ENCODE measurements around the gene PGGHG.

PGGHG gene

GRCh38 chr11:336659-337198, 47.8 kb downstream of the PGGHG start:
- Histone ChIP-seq H3K27ac (no peak overlapping the region), H3K9me3 (no peaks in the 10 kb centered on the region), H3K27me3 (peaks cover 7% of the 10 kb centered on the region), H3K36me3 (no peaks in the 10 kb centered on the region), H3K4me3 (ENCODE audit: low read depth in 1 of 2, low read length in 1 of 2) (no peak overlapping the region), H3K4me1 (ENCODE audit: control insufficient read depth in 1 of 2, insufficient read depth in 1 of 2, low read depth in 1 of 2, low read length in 1 of 2) (peaks cover 11 to 34% of the 10 kb centered on the region in 2 experiments)
- TF ChIP-seq CTCF (IDR thresholded peaks at IDR 0.05): no peak

GRCh38 chr11:337711-338110, 48.8 kb downstream of the PGGHG start:
- Histone ChIP-seq H3K27ac (no peak overlapping the region), H3K9me3 (no peaks in the 10 kb centered on the region), H3K36me3 (no peaks in the 10 kb centered on the region), H3K4me3 (ENCODE audit: low read depth in 1 of 2, low read length in 1 of 2) (no peak overlapping the region), H3K4me1 (ENCODE audit: control insufficient read depth in 1 of 2, insufficient read depth in 1 of 2, low read depth in 1 of 2, low read length in 1 of 2) (peaks cover 11 to 32% of the 10 kb centered on the region in 2 experiments), H3K27me3 (peaks cover 7% of the 10 kb centered on the region)
- no peak for TF ChIP-seq CTCF (IDR thresholded peaks at IDR 0.05)

- no peak overlapping the region for H3K4me3 ChIP-seq (ENCODE audit: low read depth in 1 of 2, low read length in 1 of 2)
- H3K4me1 ChIP-seq (ENCODE audit: control insufficient read depth in 1 of 2, insufficient read depth in 1 of 2, low read depth in 1 of 2, low read length in 1 of 2): peaks cover 11 to 32% of the 10 kb centered on the region in 2 experiments
- H3K9me3 ChIP-seq: no peaks in the 10 kb centered on the region
- peaks cover 7% of the 10 kb centered on the region for H3K27me3 ChIP-seq
- TF ChIP-seq CTCF (IDR thresholded peaks at IDR 0.05): no peak
- H3K27ac ChIP-seq: no peak overlapping the region
- H3K36me3 ChIP-seq: no peaks in the 10 kb centered on the region
Observed at GRCh38 chr11:339963-340362, 51.0 kb downstream of the PGGHG start.

GRCh38 chr11:340539-341512, 51.9 kb downstream of the PGGHG start:
- H3K9me3 ChIP-seq: no peaks in the 10 kb centered on the region
- H3K4me3 ChIP-seq (ENCODE audit: low read depth in 1 of 2, low read length in 1 of 2): no peak overlapping the region
- H3K36me3 ChIP-seq: no peaks in the 10 kb centered on the region
- H3K27me3 ChIP-seq: peaks cover 7% of the 10 kb centered on the region
- peaks cover 11 to 28% of the 10 kb centered on the region in 2 experiments for H3K4me1 ChIP-seq (ENCODE audit: control insufficient read depth in 1 of 2, insufficient read depth in 1 of 2, low read depth in 1 of 2, low read length in 1 of 2)
- H3K27ac ChIP-seq: no peak overlapping the region
- no peak for TF ChIP-seq CTCF (IDR thresholded peaks at IDR 0.05)

GRCh38 chr11:342328-342727, 53.4 kb downstream of the PGGHG start:
- TF ChIP-seq CTCF (IDR thresholded peaks at IDR 0.05): no peak
- H3K27ac ChIP-seq: no peak overlapping the region
- peaks cover 2 to 13% of the 10 kb centered on the region in 2 experiments for H3K4me1 ChIP-seq (ENCODE audit: control insufficient read depth in 1 of 2, insufficient read depth in 1 of 2, low read depth in 1 of 2, low read length in 1 of 2)
- no peak overlapping the region for H3K4me3 ChIP-seq (ENCODE audit: low read depth in 1 of 2, low read length in 1 of 2)
- peaks cover 8% of the 10 kb centered on the region for H3K27me3 ChIP-seq
- no peaks in the 10 kb centered on the region for H3K9me3 ChIP-seq
- no peaks in the 10 kb centered on the region for H3K36me3 ChIP-seq

Measured in neutrophil (primary cell).